ENCODE measurements around the gene NAV3. TPM values are rescaled to one million over a fixed set of nuclear protein-coding genes. Genes with fewer than 3 reads are reported as not detected.

NAV3 gene
- total and polyA plus RNA-seq, 9 of the 15 experiments (the other 6 are each of a cell fraction or from before 2014, with no cell fraction given), result 0.04 TPM; not detected in 8

DNA sequence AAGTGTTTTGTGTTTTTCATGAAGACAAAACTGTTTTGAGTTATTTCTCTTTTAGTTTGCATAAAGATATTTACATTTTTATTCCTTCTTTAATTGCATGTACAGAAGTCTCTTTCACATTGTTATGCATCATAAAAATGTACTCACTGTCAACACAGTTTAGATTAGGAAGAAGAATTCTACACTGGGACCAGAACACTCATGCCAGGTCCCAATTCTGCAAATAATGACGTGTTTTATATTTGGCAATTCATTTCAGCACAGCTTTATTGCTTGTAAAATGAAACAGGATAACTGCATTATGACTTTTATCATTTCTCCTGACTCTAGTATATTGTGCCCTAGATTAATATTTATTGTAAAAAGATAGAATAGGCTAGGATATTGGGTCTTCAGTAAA, 369.2 kb downstream of the NAV3 start (continued):
- TF ChIP-seq, protein P1, sequence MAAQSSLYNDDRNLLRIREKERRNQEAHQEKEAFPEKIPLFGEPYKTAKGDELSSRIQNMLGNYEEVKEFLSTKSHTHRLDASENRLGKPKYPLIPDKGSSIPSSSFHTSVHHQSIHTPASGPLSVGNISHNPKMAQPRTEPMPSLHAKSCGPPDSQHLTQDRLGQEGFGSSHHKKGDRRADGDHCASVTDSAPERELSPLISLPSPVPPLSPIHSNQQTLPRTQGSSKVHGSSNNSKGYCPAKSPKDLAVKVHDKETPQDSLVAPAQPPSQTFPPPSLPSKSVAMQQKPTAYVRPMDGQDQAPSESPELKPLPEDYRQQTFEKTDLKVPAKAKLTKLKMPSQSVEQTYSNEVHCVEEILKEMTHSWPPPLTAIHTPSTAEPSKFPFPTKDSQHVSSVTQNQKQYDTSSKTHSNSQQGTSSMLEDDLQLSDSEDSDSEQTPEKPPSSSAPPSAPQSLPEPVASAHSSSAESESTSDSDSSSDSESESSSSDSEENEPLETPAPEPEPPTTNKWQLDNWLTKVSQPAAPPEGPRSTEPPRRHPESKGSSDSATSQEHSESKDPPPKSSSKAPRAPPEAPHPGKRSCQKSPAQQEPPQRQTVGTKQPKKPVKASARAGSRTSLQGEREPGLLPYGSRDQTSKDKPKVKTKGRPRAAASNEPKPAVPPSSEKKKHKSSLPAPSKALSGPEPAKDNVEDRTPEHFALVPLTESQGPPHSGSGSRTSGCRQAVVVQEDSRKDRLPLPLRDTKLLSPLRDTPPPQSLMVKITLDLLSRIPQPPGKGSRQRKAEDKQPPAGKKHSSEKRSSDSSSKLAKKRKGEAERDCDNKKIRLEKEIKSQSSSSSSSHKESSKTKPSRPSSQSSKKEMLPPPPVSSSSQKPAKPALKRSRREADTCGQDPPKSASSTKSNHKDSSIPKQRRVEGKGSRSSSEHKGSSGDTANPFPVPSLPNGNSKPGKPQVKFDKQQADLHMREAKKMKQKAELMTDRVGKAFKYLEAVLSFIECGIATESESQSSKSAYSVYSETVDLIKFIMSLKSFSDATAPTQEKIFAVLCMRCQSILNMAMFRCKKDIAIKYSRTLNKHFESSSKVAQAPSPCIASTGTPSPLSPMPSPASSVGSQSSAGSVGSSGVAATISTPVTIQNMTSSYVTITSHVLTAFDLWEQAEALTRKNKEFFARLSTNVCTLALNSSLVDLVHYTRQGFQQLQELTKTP (IDR thresholded peaks at IDR 0.05; ENCODE audit: low read depth in 1 of 2, partially characterized antibody in 2 of 2), result no peak
- TF ChIP-seq, protein P2, sequence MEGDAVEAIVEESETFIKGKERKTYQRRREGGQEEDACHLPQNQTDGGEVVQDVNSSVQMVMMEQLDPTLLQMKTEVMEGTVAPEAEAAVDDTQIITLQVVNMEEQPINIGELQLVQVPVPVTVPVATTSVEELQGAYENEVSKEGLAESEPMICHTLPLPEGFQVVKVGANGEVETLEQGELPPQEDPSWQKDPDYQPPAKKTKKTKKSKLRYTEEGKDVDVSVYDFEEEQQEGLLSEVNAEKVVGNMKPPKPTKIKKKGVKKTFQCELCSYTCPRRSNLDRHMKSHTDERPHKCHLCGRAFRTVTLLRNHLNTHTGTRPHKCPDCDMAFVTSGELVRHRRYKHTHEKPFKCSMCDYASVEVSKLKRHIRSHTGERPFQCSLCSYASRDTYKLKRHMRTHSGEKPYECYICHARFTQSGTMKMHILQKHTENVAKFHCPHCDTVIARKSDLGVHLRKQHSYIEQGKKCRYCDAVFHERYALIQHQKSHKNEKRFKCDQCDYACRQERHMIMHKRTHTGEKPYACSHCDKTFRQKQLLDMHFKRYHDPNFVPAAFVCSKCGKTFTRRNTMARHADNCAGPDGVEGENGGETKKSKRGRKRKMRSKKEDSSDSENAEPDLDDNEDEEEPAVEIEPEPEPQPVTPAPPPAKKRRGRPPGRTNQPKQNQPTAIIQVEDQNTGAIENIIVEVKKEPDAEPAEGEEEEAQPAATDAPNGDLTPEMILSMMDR (IDR thresholded peaks at IDR 0.05 in 2 of 3, conservative IDR thresholded peaks at IDR 0.05 in 1 of 3; ENCODE audit: insufficient read depth in 2 of 3, low read depth in 1 of 3, low read length in 3 of 3), result no peak
- no peak for TF ChIP-seq ZNF511 (CRISPR knock-in tag; IDR thresholded peaks at IDR 0.05)
- no peak for TF ChIP-seq ZNF212 (CRISPR knock-in tag; IDR thresholded peaks at IDR 0.05)
